ENCODE measurements around the gene SLC12A3.

SLC12A3 gene, protein sequence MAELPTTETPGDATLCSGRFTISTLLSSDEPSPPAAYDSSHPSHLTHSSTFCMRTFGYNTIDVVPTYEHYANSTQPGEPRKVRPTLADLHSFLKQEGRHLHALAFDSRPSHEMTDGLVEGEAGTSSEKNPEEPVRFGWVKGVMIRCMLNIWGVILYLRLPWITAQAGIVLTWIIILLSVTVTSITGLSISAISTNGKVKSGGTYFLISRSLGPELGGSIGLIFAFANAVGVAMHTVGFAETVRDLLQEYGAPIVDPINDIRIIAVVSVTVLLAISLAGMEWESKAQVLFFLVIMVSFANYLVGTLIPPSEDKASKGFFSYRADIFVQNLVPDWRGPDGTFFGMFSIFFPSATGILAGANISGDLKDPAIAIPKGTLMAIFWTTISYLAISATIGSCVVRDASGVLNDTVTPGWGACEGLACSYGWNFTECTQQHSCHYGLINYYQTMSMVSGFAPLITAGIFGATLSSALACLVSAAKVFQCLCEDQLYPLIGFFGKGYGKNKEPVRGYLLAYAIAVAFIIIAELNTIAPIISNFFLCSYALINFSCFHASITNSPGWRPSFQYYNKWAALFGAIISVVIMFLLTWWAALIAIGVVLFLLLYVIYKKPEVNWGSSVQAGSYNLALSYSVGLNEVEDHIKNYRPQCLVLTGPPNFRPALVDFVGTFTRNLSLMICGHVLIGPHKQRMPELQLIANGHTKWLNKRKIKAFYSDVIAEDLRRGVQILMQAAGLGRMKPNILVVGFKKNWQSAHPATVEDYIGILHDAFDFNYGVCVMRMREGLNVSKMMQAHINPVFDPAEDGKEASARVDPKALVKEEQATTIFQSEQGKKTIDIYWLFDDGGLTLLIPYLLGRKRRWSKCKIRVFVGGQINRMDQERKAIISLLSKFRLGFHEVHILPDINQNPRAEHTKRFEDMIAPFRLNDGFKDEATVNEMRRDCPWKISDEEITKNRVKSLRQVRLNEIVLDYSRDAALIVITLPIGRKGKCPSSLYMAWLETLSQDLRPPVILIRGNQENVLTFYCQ

DNA sequence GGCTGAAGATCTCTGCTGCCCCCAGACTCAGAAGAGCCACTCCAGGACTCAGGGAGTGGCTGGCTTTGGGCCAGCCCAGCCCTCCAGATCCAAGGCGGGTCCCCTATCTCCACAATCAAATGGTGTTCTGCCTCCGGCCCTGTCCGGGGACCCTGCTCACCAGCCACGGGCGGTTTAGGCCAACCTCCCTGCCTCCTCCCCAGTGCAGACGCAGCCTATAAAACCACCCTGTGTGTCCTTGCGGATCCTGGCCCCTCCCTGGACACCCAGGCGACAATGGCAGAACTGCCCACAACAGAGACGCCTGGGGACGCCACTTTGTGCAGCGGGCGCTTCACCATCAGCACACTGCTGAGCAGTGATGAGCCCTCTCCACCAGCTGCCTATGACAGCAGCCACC is at the start of gene SLC12A3:
TSS of gene SLC12A3 (plus strand) at position 248 of the 400 bp plus-strand sequence. CDS start at position 277, 29 bp downstream.
- DNase-seq: no peak

DNA sequence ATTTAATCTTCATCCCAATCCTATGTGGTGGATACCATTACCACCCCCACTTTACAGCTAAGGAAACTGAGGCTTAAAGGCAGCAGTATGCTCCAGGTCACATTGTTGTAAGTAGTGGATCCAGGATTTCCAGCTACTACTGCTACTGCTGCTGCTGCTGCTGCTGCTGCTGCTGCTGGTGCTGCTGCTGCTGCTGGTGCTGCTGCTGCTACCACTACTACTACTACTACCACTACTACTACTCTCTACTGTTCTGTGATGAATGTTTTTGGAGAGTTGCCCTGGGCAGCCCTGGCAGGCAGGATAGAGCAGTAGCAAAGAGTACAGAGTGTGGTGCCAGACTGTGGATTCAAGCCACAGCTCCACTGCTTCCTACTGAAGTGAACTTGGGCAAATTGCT is 49.3 kb upstream of the SLC12A3 start:
- no peak for DNase-seq

DNA sequence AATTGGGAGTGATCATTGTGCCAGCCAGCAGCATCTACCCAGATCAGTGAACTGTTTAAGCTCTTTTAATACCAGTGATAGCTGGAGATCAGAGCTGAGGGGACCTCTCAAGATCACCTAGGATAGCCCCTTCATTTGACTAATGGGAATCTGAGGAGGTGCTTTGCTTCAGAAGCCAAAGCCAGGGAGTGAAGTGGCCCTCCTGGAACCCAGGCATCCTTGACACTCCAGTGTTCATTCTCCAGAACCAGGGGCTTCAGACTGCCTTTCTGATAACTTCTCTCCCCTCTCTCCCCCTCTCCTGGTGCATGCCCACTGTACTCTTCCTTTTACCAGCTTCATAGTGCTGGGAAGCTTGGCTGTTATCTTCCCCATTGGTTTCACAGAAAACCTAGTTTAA is 48.0 kb upstream of the SLC12A3 start:
- no peak for DNase-seq

DNA sequence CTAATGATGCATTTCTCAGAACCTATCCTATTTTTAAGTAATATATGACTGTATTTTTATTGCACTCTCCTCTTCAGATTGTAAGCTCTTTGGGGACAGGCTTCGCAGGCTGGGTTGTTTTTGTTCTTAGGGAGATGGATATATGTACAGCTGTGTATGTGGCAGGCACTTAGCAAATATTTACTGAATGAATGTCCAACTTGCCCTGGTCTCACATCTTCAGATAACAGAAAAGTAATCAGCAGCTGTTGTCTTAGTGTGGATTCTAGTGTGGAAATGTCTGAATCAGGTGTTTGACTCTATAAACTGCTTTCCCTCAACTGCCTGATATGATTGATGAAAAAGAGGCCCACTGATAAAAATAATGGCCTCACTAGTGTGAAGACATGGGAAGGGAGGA is 47.1 kb upstream of the SLC12A3 start:
- no peak for DNase-seq

DNA sequence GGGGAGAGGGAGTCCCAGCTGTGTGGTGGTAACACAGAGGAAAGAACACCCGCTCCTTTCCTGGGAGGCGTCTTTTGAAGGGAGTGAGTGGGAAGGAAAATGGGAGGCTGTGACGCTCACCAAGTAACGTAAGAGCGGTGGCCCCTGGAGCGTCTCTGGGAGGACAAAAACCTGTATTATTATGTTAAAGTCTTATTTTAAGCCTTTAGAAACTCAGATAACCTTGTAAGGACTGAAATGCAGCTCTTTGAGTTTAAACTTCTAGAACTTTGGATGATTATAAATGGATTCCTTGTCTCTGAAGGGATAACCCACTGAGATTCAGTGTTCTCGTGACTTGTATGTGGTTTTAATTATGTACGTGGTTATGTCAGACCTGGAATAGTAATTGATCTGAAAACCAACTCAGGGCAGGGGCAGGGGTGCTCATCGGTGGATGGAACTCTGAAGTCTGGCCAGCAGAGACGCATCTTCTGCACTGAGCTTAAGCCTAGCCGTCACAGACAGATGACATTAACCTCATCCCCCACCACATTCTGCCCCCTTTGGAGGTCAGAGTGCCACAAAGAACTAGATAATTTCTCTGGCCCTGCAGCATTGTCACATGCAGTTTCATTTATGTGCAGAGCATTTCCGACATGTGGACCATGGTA is 41.8 kb upstream of the SLC12A3 start:
- DNase-seq: no peak

DNA sequence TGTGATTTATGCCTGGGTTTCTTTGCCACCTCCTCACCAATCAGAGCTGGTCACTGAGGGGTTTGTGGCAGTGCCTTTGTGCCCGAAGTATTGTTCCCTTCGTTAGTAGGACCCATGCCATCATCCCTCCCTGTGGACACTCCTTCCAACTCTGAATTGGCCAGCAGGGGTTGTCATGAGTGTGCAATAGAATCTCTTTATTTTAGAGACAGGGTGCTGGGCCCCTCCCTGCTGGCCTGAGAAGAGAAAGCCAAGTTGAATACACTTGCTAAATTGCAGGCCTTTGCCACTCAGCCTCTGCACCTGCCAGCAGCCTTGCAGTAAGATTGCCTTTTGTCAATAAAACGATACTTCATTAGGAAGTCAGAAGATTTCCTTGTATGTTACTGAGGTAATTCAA is 40.7 kb upstream of the SLC12A3 start:
- DNase-seq: no peak

DNA sequence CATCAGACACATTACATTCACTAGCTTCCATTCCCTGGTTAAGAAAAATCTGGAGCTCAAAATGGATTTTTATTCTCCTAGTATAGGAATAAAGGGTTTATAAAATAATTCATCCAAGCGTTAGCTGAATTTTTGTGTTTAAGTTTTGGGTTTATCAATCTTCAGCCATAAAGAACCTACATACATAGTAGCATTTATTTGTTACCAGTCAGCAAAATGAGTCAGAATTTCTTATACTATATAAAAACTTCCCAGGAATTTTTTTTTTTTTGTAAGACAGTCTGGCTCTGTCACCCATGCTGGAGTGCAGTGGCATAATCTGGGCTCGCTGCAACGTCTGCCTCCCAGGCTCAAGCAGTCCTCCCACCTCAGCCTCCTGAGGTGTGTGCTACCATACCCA is 40.2 kb upstream of the SLC12A3 start:
- no peak for DNase-seq

DNA sequence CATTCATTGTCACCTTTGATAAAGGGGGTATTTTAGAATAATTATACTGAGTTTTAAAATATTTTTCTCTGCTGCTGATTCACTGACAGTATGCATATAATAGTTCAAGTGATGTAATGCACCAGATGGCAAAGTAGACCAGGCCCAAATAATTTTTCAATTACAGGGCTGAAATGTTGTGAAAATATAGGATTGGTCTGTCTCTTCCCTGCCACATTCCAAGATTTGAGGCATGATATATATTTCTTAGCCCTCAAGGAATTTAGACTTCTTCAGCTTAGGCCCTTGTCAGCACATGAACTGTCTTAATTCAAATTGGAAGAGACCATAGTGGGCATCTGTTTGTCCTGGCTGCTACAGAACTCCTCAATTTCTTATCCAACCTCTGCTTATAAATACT is 39.2 kb upstream of the SLC12A3 start:
- DNase-seq: no peak

DNA sequence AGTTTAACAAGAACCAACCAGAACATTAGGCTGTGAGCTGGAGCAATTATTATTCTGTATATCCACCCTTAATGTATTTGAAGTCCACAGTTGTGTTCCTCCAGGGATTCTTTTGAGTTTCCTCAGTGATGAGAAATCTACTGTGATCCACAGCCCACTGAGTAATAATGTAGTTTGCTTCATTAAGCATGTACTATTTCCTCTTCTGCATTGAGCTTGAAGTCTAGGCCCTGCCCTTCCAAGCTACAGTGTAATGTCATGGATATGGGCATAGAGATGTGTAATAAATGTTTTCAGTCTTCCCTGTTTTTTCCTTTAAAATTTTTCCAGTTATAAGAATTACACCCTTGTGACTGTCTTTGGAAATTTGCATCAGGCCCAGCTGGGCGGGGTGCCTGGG is 36.4 kb upstream of the SLC12A3 start:
- DNase-seq: no peak

DNA sequence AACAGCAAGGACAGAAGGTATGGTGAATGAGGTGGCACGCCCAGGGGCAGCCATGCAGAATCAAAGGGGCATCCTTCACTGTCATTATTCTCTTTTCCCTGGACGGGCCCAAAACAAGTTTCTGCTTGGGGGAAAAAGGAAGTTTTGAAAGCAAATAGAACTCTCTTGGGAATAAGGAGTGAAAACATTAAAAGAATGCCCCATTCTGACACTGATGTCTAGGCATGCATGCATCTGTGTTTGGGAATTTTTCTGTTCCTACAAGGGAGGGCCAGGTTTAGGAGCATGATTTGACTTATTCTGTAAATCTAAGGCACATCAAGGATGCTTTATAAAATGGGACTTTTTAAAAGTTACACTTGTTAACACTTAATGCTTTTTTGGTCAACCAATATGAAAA is 34.3 kb upstream of the SLC12A3 start:
- no peak for DNase-seq

DNA sequence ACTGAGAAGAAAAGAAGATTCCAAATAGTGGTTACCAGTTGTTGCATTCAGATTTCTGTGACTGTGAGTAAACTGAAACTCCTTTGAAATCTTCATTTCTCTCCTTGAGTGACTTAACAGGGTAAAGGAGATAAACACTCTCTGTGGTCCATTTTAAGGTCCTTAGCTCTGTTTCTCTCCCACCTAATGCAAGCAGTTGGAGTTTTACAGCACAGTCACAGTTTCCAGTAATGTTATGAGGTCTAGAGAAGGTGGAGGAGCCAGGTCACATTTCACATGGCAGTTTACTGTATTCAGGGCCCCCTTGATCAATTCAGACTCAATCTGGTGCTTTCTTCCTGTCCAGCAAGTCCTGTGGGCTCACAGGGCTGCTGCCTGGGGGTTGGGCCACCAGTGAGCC is 32.2 kb upstream of the SLC12A3 start:
- DNase-seq: no peak

DNA sequence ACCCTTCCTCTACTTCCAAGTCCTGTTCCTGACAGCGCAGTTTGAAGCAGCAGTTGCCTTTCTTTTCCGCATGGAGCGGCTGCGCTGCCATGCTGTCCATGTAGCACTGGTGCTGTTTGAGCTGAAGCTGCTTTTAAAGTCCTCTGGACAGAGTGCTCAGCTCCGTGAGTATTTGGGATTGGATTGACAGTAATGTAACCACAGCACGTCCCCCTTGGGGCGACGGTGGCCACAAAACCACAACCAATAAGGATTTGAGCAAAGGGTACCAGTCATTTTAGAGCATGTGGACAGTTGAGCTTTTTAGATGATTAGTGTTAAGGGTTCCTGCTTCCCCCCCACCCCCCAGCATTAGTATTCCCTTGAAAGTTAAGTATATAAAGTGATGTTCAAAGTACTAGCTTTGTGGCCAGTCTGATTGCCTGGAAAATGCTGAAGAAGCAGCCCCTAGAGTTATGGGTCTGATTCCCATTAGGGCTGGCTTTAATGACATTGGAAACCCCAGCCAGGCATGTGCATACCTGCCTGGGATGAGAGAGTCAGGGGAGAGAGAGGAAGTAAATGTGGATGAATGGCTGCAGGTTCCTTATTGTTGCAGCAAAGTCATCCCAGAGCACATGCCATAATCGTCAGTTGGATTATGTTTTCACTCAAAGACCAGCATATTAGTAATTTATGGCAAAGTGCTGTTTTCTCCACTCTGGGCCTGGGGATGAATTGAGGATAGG is 31.6 kb upstream of the SLC12A3 start:
- no peak for DNase-seq

DNA sequence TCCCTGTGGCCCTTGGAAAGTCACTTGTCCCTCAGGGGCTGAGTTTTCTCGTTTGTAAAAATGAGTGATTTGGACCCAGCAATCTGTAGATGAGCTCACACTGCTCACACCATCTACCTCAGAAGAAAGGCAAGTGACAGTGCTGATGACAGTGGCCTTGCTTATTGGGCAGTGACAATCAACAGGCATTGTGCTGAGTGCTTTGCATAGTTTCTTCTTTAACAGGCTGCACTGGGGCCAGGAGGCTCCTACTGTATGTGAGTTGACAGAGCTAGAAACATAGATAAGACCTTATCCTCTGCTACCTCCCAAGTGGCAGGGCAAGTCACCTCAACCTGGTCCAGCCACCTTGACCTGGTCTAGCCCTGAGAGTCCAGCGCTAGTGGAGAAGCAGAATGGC is 29.7 kb upstream of the SLC12A3 start:
- DNase-seq: no peak

DNA sequence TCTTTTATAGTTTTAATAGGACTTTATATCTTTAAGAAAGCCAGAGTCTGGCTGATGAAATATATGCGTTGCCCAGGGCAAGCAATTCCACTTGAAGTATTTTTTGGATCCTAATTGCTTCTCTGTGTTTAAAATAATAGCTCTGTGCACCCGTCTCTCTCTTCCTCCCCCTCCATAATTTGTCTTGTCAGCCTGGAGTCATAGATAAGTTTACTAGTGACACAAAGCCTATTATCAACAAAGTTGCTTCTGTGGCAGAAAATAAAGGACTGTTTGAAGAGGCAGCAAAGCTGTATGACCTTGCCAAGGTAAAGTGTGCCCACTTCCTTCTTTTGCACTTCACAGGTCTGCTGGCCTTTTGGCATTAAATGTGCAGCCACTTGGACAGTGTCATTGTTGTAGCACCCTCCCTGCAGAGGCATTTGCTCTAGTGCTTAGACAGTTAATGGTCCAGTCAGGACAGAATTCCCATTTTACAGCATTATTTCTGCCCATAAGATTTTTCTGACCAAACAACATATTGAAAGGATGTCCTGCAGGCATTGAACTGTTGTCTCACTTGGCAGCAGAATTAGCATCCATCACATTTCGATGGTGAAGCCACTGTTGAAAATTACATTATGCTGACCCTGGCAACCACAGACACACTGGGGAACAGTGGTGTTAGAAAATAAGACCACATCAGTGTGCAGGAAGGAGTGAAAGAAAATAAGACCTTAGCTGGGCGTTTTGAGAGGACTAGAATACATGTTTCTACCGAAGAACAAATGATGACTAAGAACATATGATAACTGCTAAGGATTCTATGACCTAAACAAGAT is 28.4 kb upstream of the SLC12A3 start:
- no peak for DNase-seq

DNA sequence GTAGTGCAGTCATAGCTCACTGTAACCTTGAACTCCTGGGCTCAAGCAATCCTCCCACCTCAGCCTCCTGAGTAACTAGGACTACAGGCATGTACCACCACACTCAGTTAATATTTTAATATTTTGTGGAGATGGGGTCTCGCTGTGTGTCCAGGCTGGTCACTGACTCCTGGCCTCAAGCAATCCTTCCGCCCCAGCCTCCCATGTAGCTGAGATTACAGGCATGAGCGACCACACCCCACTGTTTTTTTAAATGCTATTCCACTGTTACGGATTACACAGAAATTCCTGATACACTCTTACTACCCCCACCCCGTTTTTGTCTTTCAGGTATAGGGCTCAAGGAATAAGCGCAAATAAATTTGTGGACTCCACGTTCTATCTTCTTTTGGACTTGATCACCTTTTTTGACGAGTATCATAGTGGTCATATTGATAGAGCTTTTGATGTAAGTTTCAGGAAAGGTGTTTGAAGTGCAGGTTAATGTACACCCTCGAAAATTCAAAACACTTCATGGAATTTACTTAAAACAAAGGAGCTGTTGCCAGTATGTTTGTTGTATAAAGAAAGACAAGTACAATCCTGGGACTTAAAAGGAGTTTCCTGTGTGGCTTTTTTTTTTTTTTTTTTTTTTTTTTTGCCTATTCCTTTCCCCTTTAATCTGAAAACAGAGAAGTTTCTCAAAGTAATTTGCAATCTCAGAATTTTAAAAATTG is 26.2 kb upstream of the SLC12A3 start:
- DNase-seq: no peak

DNA sequence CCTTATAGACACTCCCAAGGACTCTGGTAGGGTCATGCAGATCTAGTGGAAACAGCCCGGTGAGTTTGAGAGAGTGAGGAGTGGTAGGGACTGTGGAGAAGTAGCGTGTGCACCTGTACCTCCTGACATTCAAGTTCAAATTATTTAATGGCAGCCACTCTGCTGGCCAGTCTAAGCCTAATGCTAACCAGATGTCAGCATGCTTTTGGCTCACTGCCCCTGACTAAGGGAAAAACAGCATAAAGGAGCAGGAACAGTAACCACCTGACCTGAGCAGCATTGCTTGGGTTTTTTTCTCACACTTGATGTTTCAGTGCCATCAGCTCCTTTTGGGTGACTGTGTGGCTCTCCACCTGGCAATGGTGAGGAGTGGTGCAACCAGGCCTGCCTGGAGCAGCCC is 23.8 kb upstream of the SLC12A3 start:
- no peak for DNase-seq

DNA sequence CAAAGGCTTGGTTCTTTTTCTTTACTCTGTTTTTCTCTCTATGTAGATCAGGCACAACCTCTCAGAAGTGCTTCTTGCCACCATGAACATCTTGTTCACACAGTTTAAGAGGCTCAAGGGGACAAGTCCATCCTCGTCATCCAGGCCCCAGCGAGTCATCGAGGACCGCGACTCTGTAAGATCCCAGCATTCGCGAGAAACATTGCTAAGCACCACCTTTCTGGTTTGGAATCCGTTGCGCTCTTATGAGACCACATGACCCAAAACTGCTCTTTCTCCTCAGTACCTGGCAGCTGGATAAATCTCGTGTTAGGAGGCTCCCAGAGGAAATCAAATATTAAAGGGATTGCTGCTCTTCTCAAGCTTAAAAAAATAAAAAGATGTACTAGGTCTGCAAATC is 23.3 kb upstream of the SLC12A3 start:
- DNase-seq: no peak

DNA sequence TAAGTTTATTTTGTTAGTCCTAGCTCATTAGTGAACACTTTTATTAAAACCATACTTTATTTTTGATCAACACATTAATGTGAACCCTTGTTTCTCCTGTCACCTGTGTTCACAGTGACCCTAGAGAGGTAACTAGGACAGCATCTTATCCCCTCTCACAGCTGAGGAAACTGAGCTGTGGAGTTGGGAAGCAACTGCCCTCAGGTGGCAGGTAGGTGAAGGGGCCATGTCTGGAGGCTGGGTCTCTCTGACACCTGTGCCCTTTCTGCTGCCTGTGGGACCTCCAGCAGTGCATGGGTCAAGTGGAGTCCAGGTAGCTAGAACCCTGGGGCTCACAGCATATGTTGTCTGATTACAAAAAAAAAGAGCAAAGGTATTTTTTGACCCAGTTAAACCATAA is 22.9 kb upstream of the SLC12A3 start:
- no peak for DNase-seq

DNA sequence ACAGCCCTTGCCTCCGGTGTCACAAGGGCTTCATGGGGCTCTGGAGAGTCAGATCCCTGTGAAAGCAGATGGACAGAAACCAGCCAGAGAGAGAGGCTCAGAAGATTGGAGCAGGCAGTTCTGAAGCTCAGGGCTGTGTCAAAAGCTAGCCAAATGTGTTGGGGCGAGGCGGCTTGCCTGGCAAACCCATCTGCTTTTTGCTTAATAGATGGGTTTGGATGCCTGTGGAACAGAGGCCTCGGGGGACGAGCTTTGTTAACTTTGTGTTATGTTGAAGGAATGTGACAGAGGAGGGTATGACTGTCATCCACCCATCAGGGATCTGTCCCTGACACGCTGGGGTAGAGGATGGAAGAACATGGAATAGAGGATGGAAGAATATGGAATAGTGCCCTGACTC is 21.0 kb upstream of the SLC12A3 start:
- no peak for DNase-seq

DNA sequence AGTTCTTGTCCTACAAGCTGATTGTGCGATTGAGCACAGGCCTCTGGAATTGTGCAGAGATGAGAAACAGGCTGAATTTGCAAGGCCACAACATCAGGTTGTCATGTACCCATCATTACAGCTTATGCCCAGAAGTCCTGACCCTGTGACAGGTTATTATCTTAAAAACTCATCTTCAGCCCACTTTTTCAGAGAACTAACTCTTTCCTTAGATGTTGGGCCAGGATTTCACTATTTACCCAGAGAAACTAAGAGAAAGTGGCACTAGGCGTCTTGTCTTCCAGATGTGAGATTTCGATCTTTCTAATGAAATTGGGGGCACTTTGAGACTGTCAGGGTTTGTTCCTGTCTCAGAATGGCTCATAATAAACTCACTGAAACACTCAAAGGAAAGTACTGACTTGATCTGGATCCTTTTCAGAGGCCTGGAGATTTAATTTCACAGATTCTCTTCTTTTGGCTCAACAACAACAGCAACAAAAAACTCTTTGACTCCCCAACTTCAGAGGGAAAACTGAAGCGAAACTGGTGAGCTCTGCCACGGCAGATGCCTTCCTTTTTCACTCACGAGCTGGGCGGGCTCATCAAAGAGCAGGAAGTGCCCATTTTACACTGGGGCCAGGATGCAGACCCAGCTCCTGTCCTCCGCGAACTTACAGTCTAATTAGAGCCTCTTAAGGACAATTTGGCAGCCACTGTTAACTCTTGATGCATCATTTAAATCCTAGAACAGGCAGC is 17.7 kb upstream of the SLC12A3 start:
- no peak for DNase-seq
